ENCODE results near the gene CERS6.

Gene CERS6

GRCh38 chr2:168705534-168706470, 249.7 kb downstream of the CERS6 start:
- Histone ChIP-seq H3K9ac (no peak overlapping the region), H3K4me1 (peaks cover 2% of the 10 kb centered on the region), H3K79me2 (no peaks in the 10 kb centered on the region), H3K27ac (no peak overlapping the region), H2AFZ (no peak overlapping the region), H3K9me3 (ENCODE audit: control insufficient read depth, low read length) (no peaks in the 10 kb centered on the region), H3K27me3 (ENCODE audit: control insufficient read depth, insufficient read depth, low read length) (no peaks in the 10 kb centered on the region), H3K4me2 (ENCODE audit: low read length) (no peak overlapping the region), H3K4me3 (ENCODE audit: low read depth, low read length) (no peak overlapping the region), H3K36me3 (ENCODE audit: control insufficient read depth, insufficient read depth, low read length) (no peaks in the 10 kb centered on the region)
- no peak for TF ChIP-seq CTCF (IDR thresholded peaks at IDR 0.05)

- Histone ChIP-seq H3K27ac (no peak overlapping the region), H3K4me1 (peaks cover 4% of the 10 kb centered on the region), H3K27me3 (ENCODE audit: control insufficient read depth, insufficient read depth, low read length) (no peaks in the 10 kb centered on the region), H3K4me2 (ENCODE audit: low read length) (no peak overlapping the region), H2AFZ (no peak overlapping the region), H3K36me3 (ENCODE audit: control insufficient read depth, insufficient read depth, low read length) (no peaks in the 10 kb centered on the region), H3K9me3 (ENCODE audit: control insufficient read depth, low read length) (no peaks in the 10 kb centered on the region), H3K9ac (no peak overlapping the region), H3K4me3 (ENCODE audit: low read depth, low read length) (no peak overlapping the region), H3K79me2 (no peaks in the 10 kb centered on the region)
- TF ChIP-seq CTCF (IDR thresholded peaks at IDR 0.05), result no peak
Observed at GRCh38 chr2:168706806-168707205, 250.7 kb downstream of the CERS6 start.

- no peaks in the 10 kb centered on the region for H3K9me3 ChIP-seq (ENCODE audit: control insufficient read depth, low read length)
- peaks cover 4% of the 10 kb centered on the region for H3K4me1 ChIP-seq
- no peak for TF ChIP-seq CTCF (IDR thresholded peaks at IDR 0.05)
- H3K4me3 ChIP-seq (ENCODE audit: low read depth, low read length), result no peak overlapping the region
- H3K79me2 ChIP-seq, result no peaks in the 10 kb centered on the region
- no peak overlapping the region for H3K9ac ChIP-seq
- H3K27ac ChIP-seq, result no peak overlapping the region
- no peak overlapping the region for H3K4me2 ChIP-seq (ENCODE audit: low read length)
- H2AFZ ChIP-seq, result no peak overlapping the region
- no peaks in the 10 kb centered on the region for H3K36me3 ChIP-seq (ENCODE audit: control insufficient read depth, insufficient read depth, low read length)
- no peaks in the 10 kb centered on the region for H3K27me3 ChIP-seq (ENCODE audit: control insufficient read depth, insufficient read depth, low read length)
Observed at GRCh38 chr2:168708080-168708479, 252.0 kb downstream of the CERS6 start.

GRCh38 chr2:168710754-168711467, 254.8 kb downstream of the CERS6 start:
- H3K27ac ChIP-seq, result no peak overlapping the region
- no peak overlapping the region for H3K4me2 ChIP-seq (ENCODE audit: low read length)
- no peaks in the 10 kb centered on the region for H3K27me3 ChIP-seq (ENCODE audit: control insufficient read depth, insufficient read depth, low read length)
- no peak for TF ChIP-seq CTCF (IDR thresholded peaks at IDR 0.05)
- H3K36me3 ChIP-seq (ENCODE audit: control insufficient read depth, insufficient read depth, low read length), result no peaks in the 10 kb centered on the region
- H3K9me3 ChIP-seq (ENCODE audit: control insufficient read depth, low read length), result no peaks in the 10 kb centered on the region
- H2AFZ ChIP-seq, result no peak overlapping the region
- H3K4me3 ChIP-seq (ENCODE audit: low read depth, low read length), result no peak overlapping the region
- no peak overlapping the region for H3K9ac ChIP-seq
- peaks cover 9% of the 10 kb centered on the region for H3K4me1 ChIP-seq
- no peaks in the 10 kb centered on the region for H3K79me2 ChIP-seq

Data from parathyroid adenoma (tissue), 2 donors.